ENCODE data around the gene GBA3. TPM values are rescaled to one million over a fixed set of nuclear protein-coding genes. Genes with fewer than 3 reads are reported as not detected.

Gene GBA3
- total RNA-seq, 1 donor from 2014 or later, result not detected

GRCh38 chr4:22848332-22848731 lies 155.6 kb downstream of the GBA3 start:
- Mint-ChIP-seq H3K36me3 (ENCODE audit: low read depth) (no peaks in the 10 kb centered on the region), H3K4me1 (peaks cover 1% of the 10 kb centered on the region), H3K4me3 (no peak overlapping the region), H3K27me3 (no peaks in the 10 kb centered on the region), H3K27ac (no peak overlapping the region), H3K9me3 (no peaks in the 10 kb centered on the region)
- intact Hi-C loops (cut with micrococcal nuclease), result no loop called here
- DNase-seq, result no peak

- H3K27me3 Mint-ChIP-seq, result no peaks in the 10 kb centered on the region
- no peak for DNase-seq
- intact Hi-C loops (cut with micrococcal nuclease), result no loop called here
These were observed 157.3 kb downstream of the GBA3 start for GRCh38 chr4:22850055-22850454.

GRCh38 chr4:22850630-22851029 lies 157.9 kb downstream of the GBA3 start:
- Mint-ChIP-seq H3K4me1 (peaks cover 1% of the 10 kb centered on the region), H3K27me3 (no peaks in the 10 kb centered on the region), H3K9me3 (no peaks in the 10 kb centered on the region), H3K36me3 (ENCODE audit: low read depth) (no peaks in the 10 kb centered on the region), H3K27ac (no peak overlapping the region), H3K4me3 (no peak overlapping the region)
- intact Hi-C loops (cut with micrococcal nuclease), result no loop called here
- DNase-seq, result no peak

More at GRCh38 chr4:22850055-22850454, 157.3 kb downstream of the GBA3 start:
- no peaks in the 10 kb centered on the region for H3K9me3 Mint-ChIP-seq
- H3K4me1 Mint-ChIP-seq, result peaks cover 1% of the 10 kb centered on the region
- H3K36me3 Mint-ChIP-seq (ENCODE audit: low read depth), result no peaks in the 10 kb centered on the region
- H3K27ac Mint-ChIP-seq, result no peak overlapping the region
- H3K4me3 Mint-ChIP-seq, result no peak overlapping the region

- no peak for DNase-seq
- no peaks in the 10 kb centered on the region for H3K27me3 Mint-ChIP-seq
- H3K36me3 Mint-ChIP-seq (ENCODE audit: low read depth), result no peaks in the 10 kb centered on the region
- no peak overlapping the region for H3K4me3 Mint-ChIP-seq
- H3K9me3 Mint-ChIP-seq, result no peaks in the 10 kb centered on the region
- no peaks in the 10 kb centered on the region for H3K4me1 Mint-ChIP-seq
- H3K27ac Mint-ChIP-seq, result no peak overlapping the region
- intact Hi-C loops (cut with micrococcal nuclease), result no loop called here
These were observed 164.7 kb downstream of the GBA3 start for GRCh38 chr4:22857411-22857810.

GRCh38 chr4:22859318-22859717 lies 166.6 kb downstream of the GBA3 start:
- H3K4me1 Mint-ChIP-seq, result no peaks in the 10 kb centered on the region
- H3K4me3 Mint-ChIP-seq, result no peak overlapping the region
- H3K36me3 Mint-ChIP-seq (ENCODE audit: low read depth), result no peaks in the 10 kb centered on the region
- intact Hi-C loops (cut with micrococcal nuclease), result no loop called here
- no peak for DNase-seq
- H3K27me3 Mint-ChIP-seq, result no peaks in the 10 kb centered on the region
- H3K27ac Mint-ChIP-seq, result no peak overlapping the region
- no peaks in the 10 kb centered on the region for H3K9me3 Mint-ChIP-seq

Other genes starting within 250 kb of the GBA3 start
- gene ADGRA3, start 176.9 kb upstream of the GBA3 start, total RNA-seq, result 23.0 and 23.1 TPM in 2 replicates

All from activated CD4-positive, alpha-beta T cell treated with anti-CD3 and anti-CD28 coated beads, Interleukin-2, amount 10 ng/mL, durations not matched to agents 24 days and 14 days (primary cell).